Ovary (tissue), 9 donors: ENCODE data around the gene ECHDC1. TPM values are rescaled to one million over a fixed set of nuclear protein-coding genes. Genes with fewer than 3 reads are reported as not detected.

ENCODE experiments used
- DNase-seq, 5 donors: peaks; one replicate each; pipeline ENCODE4 v3.0.0-alpha.2; 2019 to 2020
- H3K27ac ChIP-seq, 2 donors: fragments of 200-600 bp; one replicate each; pipeline versions ENCODE4 v1.5.1 to v1.8.0; 2019 to 2022
- H3K27me3 ChIP-seq: fragments of 200-600 bp; one replicate; pipeline ENCODE4 v1.8.0; 2022
- H3K36me3 ChIP-seq: fragments of 200-600 bp; sonication (generic); one replicate; pipeline ENCODE4 v1.5.1; 2019
- H3K4me1 ChIP-seq: one replicate; pipeline ENCODE4 v1.8.1; 2013; ENCODE audit warnings: mild to moderate bottlenecking, moderate library complexity; ENCODE audit not compliant: insufficient read depth
- H3K4me3 ChIP-seq: fragments of 200-600 bp; sonication (generic); one replicate; pipeline ENCODE4 v1.5.1; 2017
- H3K9me3 ChIP-seq, 2 donors: fragments of 200-600 bp in 1 of 2; sonication (generic) in 1 of 2; one replicate each; pipeline versions ENCODE4 v1.5.1 to v1.8.1; 2013 to 2019; ENCODE audit warnings: mild to moderate bottlenecking in 1 of 2, moderate library complexity in 1 of 2
- CTCF ChIP-seq, 3 donors: fragments of 450-650 bp in 2 of 3; fragments of 200-600 bp in 1 of 3; IDR thresholded peaks; one replicate each; pipeline versions ENCODE4 v1.5.1 to v1.8.0; 2016 to 2022; ENCODE audit warnings: antibody characterized with exemption in 3 of 3, mild to moderate bottlenecking in 1 of 3
- EP300 ChIP-seq: sonication (generic); formaldehyde crosslinking; IDR thresholded peaks from one replicate; pipeline ENCODE4 v1.6.1; 2017; ENCODE audit warnings: antibody characterized with exemption
- POLR2A ChIP-seq: fragments of 450-650 bp; IDR thresholded peaks from one replicate; pipeline ENCODE4 v1.6.1; 2017; ENCODE audit warnings: antibody characterized with exemption, mild to moderate bottlenecking, moderate library complexity
- WGBS, 3 donors: extraction: QIAGEN DNeasy Blood & Tissue Kit in 1 of 3; methylation state at CpG; one replicate each; pipeline versions ENCODE4 v1.1.5 to v1.1.7; 2013 to 2017; 5-methylcytosine and 5-hydroxymethylcytosine counted together
- intact Hi-C, 4 donors: fragments of 100-400 bp; cut with DNase I; formaldehyde crosslinking; loops; one replicate each; pipeline versions ENCODE4 v1.11.0 to v1.15.1; 2022 to 2023
- polyA plus RNA-seq, 2 donors: library from polyadenylated mRNA; stranded (reverse); fragments of 200-250 nt in 1 of 2; fragments of 350-450 nt in 1 of 2; fragmentation: Illumina TruSeq in 1 of 2; extraction: RNeasy Lipid Tissue Mini Kit (QIAGEN cat#74804) in 1 of 2; gene quantifications; one replicate each; pipeline ENCODE4 v1.2.3, GENCODE V29; 2013 to 2014
- total RNA-seq, 7 donors: library from RNA; depleted of rRNA in 2 of 7; stranded (reverse); fragments of >200 nt in 2 of 7; fragmentation: NEBNext Ultra II Directional in 3 of 7; extraction: Animal tissue kit (Norgen Biotek cat#: 25700) in 3 of 7; gene quantifications; one replicate each; pipeline versions ENCODE4 v1.1.0 to v1.2.4, GENCODE V29; 2016 to 2023
- donor health status: DM: no; HTN: no; CAD: no; lungs with moderate emphysema.
- donor health status: DM: no; HTN: no; CAD: no.
- donor health status: Bipolar disorder and iron deficiency.
- donor health status: DM: yes; HTN: yes; CAD: no.
- donor health status: DM: no; HTN: no; CAD: no.
- donor health status: DM: yes; HTN: yes; CAD: no.

ECHDC1 gene
- total and polyA plus RNA-seq, 9 donors = 19.3 to 40.3 (median 22.4) TPM

GRCh38 chr6:127347178-127347577, 3.8 kb upstream of the ECHDC1 start:
- DNase-seq = no peak
- Histone ChIP-seq H3K4me1 (peaks cover 5% of the 10 kb centered on the region), H3K36me3 (no peaks in the 10 kb centered on the region), H3K27ac (no peak overlapping the region), H3K27me3 (no peaks in the 10 kb centered on the region), H3K9me3 (peaks cover 0 to 5% of the 10 kb centered on the region in 2 donors), H3K4me3 (no peak overlapping the region)
- TF ChIP-seq CTCF (IDR thresholded peaks at IDR 0.05) = no peak
- no peak for TF ChIP-seq EP300
- no peak for TF ChIP-seq POLR2A
- intact Hi-C loops = no loop called here
- 71 to 87% (median 77%) methylated on average over 2 of the region's 2 CpGs for WGBS, 3 donors

- no peak overlapping the region for H3K27ac ChIP-seq
- no peaks in the 10 kb centered on the region for H3K27me3 ChIP-seq
- no peak for DNase-seq
- peaks cover 0 to 5% of the 10 kb centered on the region in 2 donors for H3K9me3 ChIP-seq
- H3K36me3 ChIP-seq = no peaks in the 10 kb centered on the region
- no peak overlapping the region for H3K4me3 ChIP-seq
- intact Hi-C loops = no loop called here
- H3K4me1 ChIP-seq = peaks cover 10% of the 10 kb centered on the region
- TF ChIP-seq CTCF (IDR thresholded peaks at IDR 0.05) (no peak), POLR2A (no peak), EP300 (no peak)
Measured at GRCh38 chr6:127345521-127345920, 2.1 kb upstream of the ECHDC1 start.

- Histone ChIP-seq H3K9me3 (peaks cover 0 to under 1% of the 10 kb centered on the region in 2 donors), H3K27ac (peak overlapping the region; percentile 31 to 54), H3K36me3 (no peaks in the 10 kb centered on the region), H3K4me1 (peaks cover 10% of the 10 kb centered on the region), H3K27me3 (no peaks in the 10 kb centered on the region), H3K4me3 (peak overlapping the region; percentile 49)
- TF ChIP-seq POLR2A = no peak
- WGBS, 3 donors = 2 to 5% (median 3%) methylated on average over 24 of the region's 24 CpGs
- DNase-seq = no peak
- intact Hi-C loops = no loop called here
Measured at GRCh38 chr6:127343809-127344659, 625 bp upstream of the ECHDC1 start.

GRCh38 chr6:127342296-127342945, 988 bp downstream of the ECHDC1 start:
- H3K27me3 ChIP-seq = no peaks in the 10 kb centered on the region
- intact Hi-C loops = no loop called here
- no peak for DNase-seq
- H3K4me3 ChIP-seq = peak overlapping the region; percentile 49
- 7 to 10% (median 8%) methylated on average over 10 of the region's 10 CpGs for WGBS, 3 donors
- no peaks in the 10 kb centered on the region for H3K36me3 ChIP-seq
- H3K27ac ChIP-seq = peak overlapping the region in 1 of 2 donors; percentile 54
- H3K9me3 ChIP-seq = no peaks in the 10 kb centered on the region
- TF ChIP-seq EP300 (no peak), CTCF (IDR thresholded peaks at IDR 0.05) (no peak), POLR2A (no peak)
- peaks cover 10% of the 10 kb centered on the region for H3K4me1 ChIP-seq
